T-helper 1 cell treated with Interleukin-12 subunit alpha and Interleukin-12 subunit beta and Interleukin-4 antibody, amounts not matched to agents 30 μg/mL and 1 μg/mL, for 36 hours (primary cell): ENCODE measurements around the gene ELMO3.

Experiments used
- H3K27ac Mint-ChIP-seq: one replicate; pipeline ENCODE4 v1.8.0; 2021; ENCODE audit warnings: mild to moderate bottlenecking, mixed read lengths
- H3K27me3 Mint-ChIP-seq: one replicate; pipeline ENCODE4 v1.8.0; 2021; ENCODE audit warnings: low read depth, mixed read lengths
- H3K36me3 Mint-ChIP-seq: one replicate; pipeline ENCODE4 v1.8.0; 2021; ENCODE audit warnings: low read depth, mixed read lengths
- H3K4me1 Mint-ChIP-seq: one replicate; pipeline ENCODE4 v1.8.0; 2021; ENCODE audit warnings: low read depth, mixed read lengths
- H3K4me3 Mint-ChIP-seq: one replicate; pipeline ENCODE4 v1.8.0; 2021; ENCODE audit warnings: mild to moderate bottlenecking, moderate library complexity, mixed read lengths
- H3K9me3 Mint-ChIP-seq: one replicate; pipeline ENCODE4 v1.8.0; 2021; ENCODE audit warnings: mixed read lengths

Gene ELMO3

DNA sequence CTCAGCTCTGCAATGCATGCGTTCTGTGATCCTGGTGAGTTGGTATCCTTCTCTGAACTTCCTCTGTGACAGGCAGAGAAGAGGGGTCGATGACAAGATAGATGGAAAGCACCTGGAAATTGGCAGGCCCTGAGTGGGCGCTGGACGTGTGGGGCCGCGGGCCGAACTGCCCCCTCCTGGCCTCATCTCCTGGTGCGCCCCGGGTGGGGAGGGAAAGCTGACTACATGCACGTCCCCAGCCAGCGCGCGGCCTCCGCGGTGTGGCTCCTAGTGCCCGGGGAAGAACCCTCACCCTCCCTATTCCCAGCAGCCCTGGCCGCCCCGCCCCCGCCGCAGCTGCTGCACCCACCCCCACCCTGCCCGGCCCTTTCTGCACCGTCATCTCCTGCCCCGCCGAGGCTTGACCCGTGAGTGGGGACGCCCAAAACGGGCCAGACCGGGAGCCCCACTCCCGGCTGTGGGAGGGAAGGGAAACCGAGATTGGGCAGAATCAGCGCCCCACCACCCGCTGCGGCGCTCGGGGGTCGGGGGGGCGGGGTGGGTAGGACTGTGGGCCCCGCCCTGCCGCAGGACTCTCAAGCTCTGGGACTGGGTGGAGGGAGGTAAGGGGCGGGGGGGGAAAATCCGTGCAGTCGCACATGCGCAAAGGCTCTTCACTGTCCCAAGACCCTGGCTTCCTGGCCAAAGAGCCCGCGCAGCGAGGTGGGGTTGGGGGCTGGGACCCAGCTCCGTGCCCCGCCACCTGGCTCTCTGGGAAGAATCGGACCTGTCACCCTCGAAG is 28.6 kb upstream of the ELMO3 start, which contains the start of gene NOL3:
Gene NOL3, plus strand, starts transcription at position 371 of the 781 bp plus-strand sequence.
- peak within 1 kb of the TSS; percentile 91 for H3K4me3 Mint-ChIP-seq
- H3K4me1 Mint-ChIP-seq: peaks cover 54% of the 10 kb centered on the region
- no peaks in the 10 kb centered on the region for H3K9me3 Mint-ChIP-seq
- H3K36me3 Mint-ChIP-seq: peaks cover 30% of the 10 kb centered on the region
- peak within 1 kb of the TSS; percentile 94 for H3K27ac Mint-ChIP-seq
- H3K27me3 Mint-ChIP-seq: peaks cover 10% of the 10 kb centered on the region

DNA sequence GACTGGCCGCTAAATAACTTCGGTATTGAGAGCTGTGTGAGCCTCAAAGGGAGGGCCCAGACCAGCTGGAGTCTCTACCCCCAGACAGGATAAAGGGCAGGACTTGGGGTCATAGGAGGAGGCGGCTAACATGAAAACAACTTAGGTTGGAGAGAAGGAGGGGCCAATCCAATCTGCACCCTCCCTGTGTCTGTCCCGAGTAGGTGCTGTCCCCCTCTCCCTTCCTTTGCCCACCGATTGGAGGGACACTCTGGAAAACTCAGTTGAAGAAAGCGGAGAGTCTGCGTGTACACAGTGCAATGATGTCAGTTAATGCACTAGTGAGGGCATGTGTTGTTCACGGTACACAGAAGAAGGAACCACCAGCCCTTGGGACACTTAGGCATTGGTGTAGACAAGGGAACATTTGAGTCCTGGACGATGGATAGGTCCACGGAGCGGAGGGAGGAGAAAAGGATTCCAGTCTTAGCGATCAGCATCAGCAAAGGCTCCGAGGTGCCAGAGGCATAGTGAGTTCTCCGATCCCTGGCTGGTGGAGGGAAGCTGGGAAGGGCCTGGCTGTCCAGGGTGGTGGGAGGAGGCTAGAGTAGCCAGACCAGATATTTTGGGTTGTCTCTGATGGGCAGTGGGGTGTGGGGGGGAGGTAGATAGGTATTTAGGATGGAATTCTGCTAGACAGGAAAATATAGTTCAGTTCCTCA is 27.8 kb upstream of the ELMO3 start:
- peak overlapping the region; percentile 91 for H3K4me3 Mint-ChIP-seq
- peak overlapping the region; percentile 86 for H3K27ac Mint-ChIP-seq
- H3K4me1 Mint-ChIP-seq: peaks cover 61% of the 10 kb centered on the region
- peaks cover 36% of the 10 kb centered on the region for H3K36me3 Mint-ChIP-seq
- H3K9me3 Mint-ChIP-seq: no peaks in the 10 kb centered on the region
- H3K27me3 Mint-ChIP-seq: peaks cover 8% of the 10 kb centered on the region

DNA sequence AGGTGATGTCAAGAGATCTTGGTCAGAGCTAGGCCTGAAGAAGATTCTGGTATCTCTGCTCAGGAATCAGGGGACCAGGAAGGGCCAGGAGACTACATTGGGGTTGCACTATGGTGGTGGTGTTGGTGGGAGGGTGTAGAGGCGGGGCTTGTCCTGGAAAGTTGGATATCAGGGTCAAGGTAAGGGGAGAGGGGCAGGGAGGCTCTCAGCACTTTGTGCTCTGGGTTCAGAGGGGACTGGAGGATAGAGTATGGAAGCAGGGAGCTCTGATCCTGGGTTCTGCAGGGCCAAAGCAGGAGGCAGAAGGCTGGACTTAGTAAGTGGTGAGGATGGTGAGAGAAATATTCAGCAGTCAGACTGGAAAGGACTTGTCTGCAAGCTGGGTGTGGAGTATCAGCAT is 25.6 kb upstream of the ELMO3 start:
- H3K27ac Mint-ChIP-seq: peak overlapping the region; percentile 83
- H3K27me3 Mint-ChIP-seq: no peaks in the 10 kb centered on the region
- peaks cover 62% of the 10 kb centered on the region for H3K4me1 Mint-ChIP-seq
- H3K4me3 Mint-ChIP-seq: peak overlapping the region; percentile 89
- H3K9me3 Mint-ChIP-seq: no peaks in the 10 kb centered on the region
- H3K36me3 Mint-ChIP-seq: peaks cover 36% of the 10 kb centered on the region

DNA sequence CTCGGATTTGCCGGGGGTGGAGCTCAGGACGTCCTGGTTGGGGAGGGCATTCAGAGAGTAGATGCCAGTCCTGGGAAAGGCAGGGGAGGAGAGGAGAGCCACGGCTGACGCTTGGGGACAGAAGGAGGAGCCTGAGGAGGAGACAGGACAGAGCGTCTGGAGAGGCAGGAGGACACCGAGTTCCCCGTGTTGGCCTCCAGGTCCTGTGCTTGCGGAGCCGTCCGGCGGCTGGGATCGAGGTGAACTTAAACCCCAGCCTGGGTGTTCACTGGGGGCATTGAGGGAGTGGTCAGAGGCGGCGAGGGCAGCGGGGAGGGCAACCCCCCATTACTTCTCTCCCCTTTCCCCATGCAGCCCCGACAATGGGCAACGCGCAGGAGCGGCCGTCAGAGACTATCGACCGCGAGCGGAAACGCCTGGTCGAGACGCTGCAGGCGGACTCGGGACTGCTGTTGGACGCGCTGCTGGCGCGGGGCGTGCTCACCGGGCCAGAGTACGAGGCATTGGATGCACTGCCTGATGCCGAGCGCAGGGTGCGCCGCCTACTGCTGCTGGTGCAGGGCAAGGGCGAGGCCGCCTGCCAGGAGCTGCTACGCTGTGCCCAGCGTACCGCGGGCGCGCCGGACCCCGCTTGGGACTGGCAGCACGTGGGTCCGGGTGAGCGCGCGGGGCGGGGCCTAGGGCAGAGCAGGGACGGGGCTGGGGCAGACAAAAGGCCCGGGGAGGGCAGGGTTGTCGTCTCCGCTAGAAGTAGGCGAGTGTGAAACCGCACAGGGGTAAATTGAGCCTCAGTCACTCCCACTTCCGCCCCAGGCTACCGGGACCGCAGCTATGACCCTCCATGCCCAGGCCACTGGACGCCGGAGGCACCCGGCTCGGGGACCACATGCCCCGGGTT is 24.9 kb upstream of the ELMO3 start:
- Mint-ChIP-seq H3K27me3 (no peaks in the 10 kb centered on the region), H3K4me3 (peak overlapping the region; percentile 89), H3K4me1 (peaks cover 65% of the 10 kb centered on the region), H3K36me3 (peaks cover 35% of the 10 kb centered on the region), H3K27ac (peak overlapping the region; percentile 83), H3K9me3 (no peaks in the 10 kb centered on the region)

DNA sequence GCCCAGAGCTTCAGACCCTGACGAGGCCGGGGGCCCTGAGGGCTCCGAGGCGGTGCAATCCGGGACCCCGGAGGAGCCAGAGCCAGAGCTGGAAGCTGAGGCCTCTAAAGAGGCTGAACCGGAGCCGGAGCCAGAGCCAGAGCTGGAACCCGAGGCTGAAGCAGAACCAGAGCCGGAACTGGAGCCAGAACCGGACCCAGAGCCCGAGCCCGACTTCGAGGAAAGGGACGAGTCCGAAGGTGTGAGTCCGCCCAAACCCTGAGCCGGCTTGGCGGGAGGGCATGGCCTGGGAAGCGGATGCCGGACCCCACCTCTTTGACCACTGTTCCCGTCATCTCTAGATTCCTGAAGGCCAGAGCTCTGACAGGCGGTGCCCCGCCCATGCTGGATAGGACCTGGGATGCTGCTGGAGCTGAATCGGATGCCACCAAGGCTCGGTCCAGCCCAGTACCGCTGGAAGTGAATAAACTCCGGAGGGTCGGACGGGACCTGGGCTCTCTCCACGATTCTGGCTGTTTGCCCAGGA is 24.2 kb upstream of the ELMO3 start:
- Mint-ChIP-seq H3K27ac (no peak overlapping the region), H3K36me3 (peaks cover 35% of the 10 kb centered on the region), H3K9me3 (no peaks in the 10 kb centered on the region), H3K4me1 (peaks cover 64% of the 10 kb centered on the region), H3K27me3 (no peaks in the 10 kb centered on the region), H3K4me3 (peak overlapping the region; percentile 89)

DNA sequence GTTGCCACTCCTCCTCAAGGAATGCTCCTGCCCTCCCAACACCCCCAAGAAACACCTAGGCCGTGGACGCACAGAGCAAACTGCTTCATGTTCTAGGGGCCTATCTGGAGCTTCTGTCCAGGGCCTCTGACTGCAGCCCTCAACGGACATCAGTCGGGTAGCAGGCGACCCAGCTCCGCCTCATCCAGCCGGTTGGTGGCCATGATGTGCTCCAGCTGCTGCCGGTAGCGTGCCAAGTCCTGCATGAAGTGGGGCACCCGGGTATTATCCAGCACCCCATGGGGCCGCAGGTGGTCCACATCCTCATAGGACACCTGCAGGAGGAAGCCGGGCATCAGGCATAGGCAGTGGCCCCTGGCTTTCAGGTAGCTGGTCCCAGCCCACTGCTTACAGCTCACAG is 22.3 kb upstream of the ELMO3 start:
- Mint-ChIP-seq H3K27ac (peak overlapping the region; percentile 63), H3K27me3 (no peaks in the 10 kb centered on the region), H3K9me3 (no peaks in the 10 kb centered on the region), H3K4me1 (peaks cover 49% of the 10 kb centered on the region), H3K4me3 (no peak overlapping the region), H3K36me3 (peaks cover 30% of the 10 kb centered on the region)

DNA sequence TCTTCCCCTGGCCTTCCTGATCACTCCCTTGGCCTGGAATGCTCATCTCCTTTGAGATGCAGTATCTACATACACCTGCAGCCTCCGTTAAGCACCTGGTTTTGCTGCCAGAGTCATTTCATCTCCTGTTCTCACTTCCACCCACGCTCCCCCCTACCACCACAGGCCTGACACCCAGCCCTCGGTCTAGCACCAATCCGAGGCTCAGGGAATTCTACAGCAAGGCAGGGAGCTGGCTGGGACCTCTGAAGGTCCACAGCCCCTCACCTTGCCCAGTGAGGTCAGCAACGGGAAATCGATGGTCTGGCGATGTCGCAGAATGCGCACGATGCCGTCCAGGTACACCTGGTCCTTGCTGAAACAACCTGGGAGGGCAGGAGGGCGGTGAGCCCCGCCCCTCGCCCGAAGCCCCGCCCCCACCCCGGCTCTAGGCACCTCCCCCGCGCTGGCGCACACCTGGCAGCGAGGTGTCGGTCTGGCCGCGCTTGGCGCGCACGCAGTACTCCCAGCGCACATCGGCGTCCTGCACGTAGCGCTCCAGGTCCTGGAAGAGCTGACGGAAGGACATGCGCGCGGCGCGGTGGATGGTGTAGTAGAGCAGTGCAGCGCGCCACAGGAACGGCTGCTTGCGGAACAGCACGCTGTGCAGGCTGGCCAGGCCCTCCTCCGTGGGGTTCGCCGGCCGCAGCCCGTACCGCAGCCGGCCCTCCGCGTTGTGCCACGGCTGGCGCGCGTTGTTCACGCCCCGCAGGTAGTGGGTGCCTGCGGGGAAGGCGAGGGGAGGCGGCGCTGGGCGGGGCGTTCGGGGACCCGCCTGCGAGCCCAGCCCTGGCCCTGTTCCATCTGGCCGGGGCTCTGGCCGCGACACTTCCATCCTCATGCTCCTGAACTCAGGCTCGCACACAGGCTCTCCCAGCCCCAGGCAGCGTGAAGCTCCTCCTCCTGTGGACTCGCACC is 20.9 kb upstream of the ELMO3 start:
- peaks cover 26% of the 10 kb centered on the region for H3K36me3 Mint-ChIP-seq
- peak overlapping the region; percentile 71 for H3K27ac Mint-ChIP-seq
- H3K9me3 Mint-ChIP-seq: no peaks in the 10 kb centered on the region
- peak overlapping the region; percentile 73 for H3K4me3 Mint-ChIP-seq
- H3K4me1 Mint-ChIP-seq: peaks cover 43% of the 10 kb centered on the region
- no peaks in the 10 kb centered on the region for H3K27me3 Mint-ChIP-seq

DNA sequence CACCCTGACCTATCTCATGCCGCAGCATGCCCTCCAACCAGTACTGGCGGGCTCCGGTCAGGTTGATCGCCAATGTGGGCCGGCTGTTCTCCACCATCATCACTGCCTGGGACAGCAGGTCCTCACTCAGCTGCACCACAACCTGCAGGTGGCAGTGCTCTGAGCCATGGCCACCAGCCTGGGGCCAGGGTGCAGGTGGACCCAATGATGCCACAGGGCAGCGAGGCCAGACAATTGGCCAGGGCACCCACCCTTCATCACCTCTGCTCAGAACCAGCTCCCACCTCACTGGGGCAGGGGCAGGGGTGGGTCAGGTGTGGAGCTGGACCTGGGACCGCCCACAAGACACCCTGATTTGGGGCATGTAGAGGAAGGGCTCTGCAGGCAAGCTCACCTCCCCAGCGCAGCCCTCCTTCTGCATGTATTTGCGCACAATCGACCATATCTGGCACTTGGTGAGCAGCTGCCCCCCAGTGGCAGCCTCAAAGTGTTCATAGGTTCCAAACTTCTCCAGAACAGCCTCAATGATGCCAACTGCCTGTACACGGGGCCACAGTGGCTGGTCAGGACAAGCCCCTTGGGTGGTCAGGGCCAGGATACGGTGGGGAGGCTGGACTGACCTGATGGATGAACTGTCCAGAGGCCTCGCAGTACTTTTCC is 19.4 kb upstream of the ELMO3 start:
- Mint-ChIP-seq H3K27me3 (no peaks in the 10 kb centered on the region), H3K4me3 (no peak overlapping the region), H3K27ac (no peak overlapping the region), H3K4me1 (peaks cover 32% of the 10 kb centered on the region), H3K36me3 (peaks cover 18% of the 10 kb centered on the region), H3K9me3 (no peaks in the 10 kb centered on the region)

DNA sequence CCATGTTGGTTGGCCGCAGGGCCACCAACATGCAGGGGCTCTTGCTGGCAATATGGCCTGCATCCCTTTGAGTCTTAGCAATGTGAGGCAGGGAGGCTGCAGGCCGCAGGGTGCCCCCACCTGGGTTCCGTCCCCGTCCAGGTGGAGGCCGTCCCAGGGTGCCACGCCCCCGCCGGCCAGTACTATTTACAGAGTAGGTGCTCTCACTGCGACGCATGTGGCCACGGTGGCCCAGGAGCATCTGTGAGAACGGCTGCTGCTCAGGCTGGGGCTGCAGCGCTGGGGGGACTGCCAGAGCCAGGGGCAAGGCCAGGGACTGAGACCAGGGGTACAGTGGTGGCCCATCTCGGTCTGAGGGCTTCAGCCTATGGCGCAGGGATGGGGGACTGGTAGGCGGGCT is 18.8 kb upstream of the ELMO3 start:
- Mint-ChIP-seq H3K4me1 (peaks cover 32% of the 10 kb centered on the region), H3K27me3 (peaks cover 2% of the 10 kb centered on the region), H3K9me3 (no peaks in the 10 kb centered on the region), H3K4me3 (no peak overlapping the region), H3K36me3 (peaks cover 18% of the 10 kb centered on the region), H3K27ac (no peak overlapping the region)

DNA sequence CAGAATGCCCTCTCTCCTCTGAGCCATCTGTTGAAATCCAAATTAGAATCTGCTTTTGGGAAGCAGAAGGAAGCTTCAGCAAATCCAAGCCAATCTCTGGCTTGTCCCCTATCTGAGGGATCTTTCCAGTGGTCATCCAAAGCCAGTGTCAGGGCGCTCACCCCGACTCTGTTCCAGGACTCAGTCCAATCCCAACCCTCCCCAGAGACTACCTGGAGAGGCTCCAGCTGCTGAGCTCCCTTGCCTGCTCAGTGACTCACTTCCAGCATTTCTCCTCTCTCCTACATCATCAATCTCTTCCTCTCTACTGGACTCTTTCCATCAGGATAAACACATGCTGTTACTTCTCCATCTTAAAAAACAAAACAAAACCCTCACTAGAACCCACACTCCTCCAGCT is 17.6 kb upstream of the ELMO3 start:
- H3K27ac Mint-ChIP-seq: no peak overlapping the region
- no peaks in the 10 kb centered on the region for H3K9me3 Mint-ChIP-seq
- H3K36me3 Mint-ChIP-seq: peaks cover 9% of the 10 kb centered on the region
- peaks cover 29% of the 10 kb centered on the region for H3K4me1 Mint-ChIP-seq
- peaks cover 8% of the 10 kb centered on the region for H3K27me3 Mint-ChIP-seq
- no peak overlapping the region for H3K4me3 Mint-ChIP-seq

DNA sequence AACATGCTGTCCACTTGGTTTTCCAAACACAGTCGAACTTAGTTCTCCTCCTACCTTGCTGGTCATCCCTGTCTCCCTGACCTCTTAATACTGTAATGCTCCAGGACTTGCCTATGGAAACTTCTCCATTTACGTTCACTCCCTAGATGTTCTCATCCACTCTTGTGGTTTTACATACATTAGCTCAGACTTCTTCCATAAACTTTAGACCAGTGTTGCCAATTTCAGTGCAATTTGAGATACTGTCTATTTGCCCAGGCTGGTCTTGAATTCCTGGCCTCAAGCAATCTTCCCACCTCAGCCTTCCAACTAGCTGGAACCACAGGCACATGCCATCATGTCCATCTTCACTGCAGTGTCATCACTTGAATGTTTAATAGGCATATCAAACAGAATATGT is 16.6 kb upstream of the ELMO3 start:
- H3K27me3 Mint-ChIP-seq: peaks cover 8% of the 10 kb centered on the region

DNA sequence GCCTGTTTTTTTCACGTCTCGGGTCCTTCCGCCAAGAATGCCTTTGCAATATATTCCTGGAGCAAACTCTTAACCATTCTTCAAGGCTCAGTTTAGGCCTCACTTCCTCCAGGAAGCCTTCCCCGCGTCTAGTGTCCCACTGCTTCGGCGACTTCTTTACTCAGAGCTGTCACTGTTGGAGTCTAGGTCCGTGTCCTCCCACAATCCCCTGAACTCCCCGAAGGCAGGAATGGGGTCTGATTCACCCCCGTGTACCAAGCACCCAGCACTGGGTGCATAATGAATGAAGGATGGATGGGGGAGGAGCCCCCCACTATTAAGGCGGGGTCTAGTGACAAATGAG is 15.7 kb upstream of the ELMO3 start:
- no peaks in the 10 kb centered on the region for H3K9me3 Mint-ChIP-seq
- H3K4me3 Mint-ChIP-seq: no peak overlapping the region
- H3K27me3 Mint-ChIP-seq: peaks cover 8% of the 10 kb centered on the region
- H3K36me3 Mint-ChIP-seq: peaks cover 2% of the 10 kb centered on the region
- peaks cover 17% of the 10 kb centered on the region for H3K4me1 Mint-ChIP-seq
- H3K27ac Mint-ChIP-seq: no peak overlapping the region

More for the DNA sequence above, 16.6 kb upstream of the ELMO3 start:
- H3K4me1 Mint-ChIP-seq: peaks cover 23% of the 10 kb centered on the region
- H3K27ac Mint-ChIP-seq: no peak overlapping the region
- H3K4me3 Mint-ChIP-seq: no peak overlapping the region
- no peaks in the 10 kb centered on the region for H3K9me3 Mint-ChIP-seq
- H3K36me3 Mint-ChIP-seq: peaks cover 6% of the 10 kb centered on the region
